HFFc6 (cell line): ENCODE data around the gene METRN. TPM values are rescaled to one million over a fixed set of nuclear protein-coding genes. Genes with fewer than 3 reads are reported as not detected.
"Not testable (repeated sequence)": the region's sequence is repeated elsewhere in the genome, so short reads cannot be mapped to it uniquely, and the experiment has no call there.

Experiments
- DNase-seq: peaks from one replicate; pipeline ENCODE4 v3.0.0-alpha.2; 2018
- H3K27ac Mint-ChIP-seq: 2 replicates; pipeline ENCODE4 v1.8.0; 2020; ENCODE audit warnings: mild to moderate bottlenecking, mixed read lengths
- H3K27me3 Mint-ChIP-seq: 2 replicates; pipeline ENCODE4 v1.8.0; 2021; ENCODE audit warnings: mild to moderate bottlenecking, moderate library complexity, mixed read lengths; ENCODE audit not compliant: insufficient read depth
- H3K36me3 Mint-ChIP-seq: 2 replicates; pipeline ENCODE4 v1.8.0; 2021; ENCODE audit warnings: low read depth, mixed read lengths
- H3K4me1 Mint-ChIP-seq: 2 replicates; pipeline ENCODE4 v1.8.0; 2020; ENCODE audit warnings: low read depth, mixed read lengths
- H3K4me3 Mint-ChIP-seq: 2 replicates; pipeline ENCODE4 v1.8.0; 2020; ENCODE audit warnings: mild to moderate bottlenecking, moderate library complexity, mixed read lengths
- H3K9me3 Mint-ChIP-seq: 2 replicates; pipeline ENCODE4 v1.8.0; 2020; ENCODE audit warnings: mild to moderate bottlenecking, mixed read lengths
- total RNA-seq, 6 experiments: library from RNA; stranded (reverse); fragmentation: NEBNext Ultra II Directional; extraction: Animal tissue kit (Norgen Biotek cat#: 25700); gene quantifications; 2 replicates in 1 of 6; 3 replicates in 5 of 6; pipeline ENCODE4 v1.2.3, GENCODE V29; 2021
- TF ChIP-seq, protein P1 (sequence below): fragments of 200-600 bp; sonication (generic); IDR thresholded peaks from 2 replicates; pipeline ENCODE4 v1.5.0; 2021; ENCODE audit warnings: antibody characterized with exemption, mild to moderate bottlenecking

Gene METRN
- total RNA-seq, 6 experiments from 2014 or later, result 61.5 to 103 (median 70.4) TPM

DNA sequence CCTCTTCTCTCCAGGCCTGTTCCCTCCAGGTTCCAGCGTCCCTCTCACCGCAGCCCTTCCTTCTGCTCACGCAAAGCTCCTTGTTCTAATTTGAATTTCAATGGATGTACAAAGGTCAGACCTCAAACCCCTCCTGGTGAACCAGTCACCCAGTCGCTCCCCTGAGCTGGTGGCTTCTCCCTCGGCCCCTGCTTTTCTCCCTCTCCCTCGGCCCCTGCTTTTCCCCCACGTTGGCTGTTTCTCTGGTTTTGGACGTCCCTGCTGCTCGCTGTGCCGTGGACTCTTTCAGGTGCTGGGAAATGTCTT lies 37.0 kb downstream of the METRN start:
- Mint-ChIP-seq H3K27me3 (peaks cover 12% of the 10 kb centered on the region), H3K36me3 (peaks cover 5% of the 10 kb centered on the region; the same call in 1 of the 2 replicates), H3K27ac (no peak overlapping the region), H3K4me3 (no peak overlapping the region), H3K9me3 (no peaks in the 10 kb centered on the region), H3K4me1 (peaks cover 6% of the 10 kb centered on the region; the same call in 1 of the 2 replicates)
- TF ChIP-seq, protein P1, sequence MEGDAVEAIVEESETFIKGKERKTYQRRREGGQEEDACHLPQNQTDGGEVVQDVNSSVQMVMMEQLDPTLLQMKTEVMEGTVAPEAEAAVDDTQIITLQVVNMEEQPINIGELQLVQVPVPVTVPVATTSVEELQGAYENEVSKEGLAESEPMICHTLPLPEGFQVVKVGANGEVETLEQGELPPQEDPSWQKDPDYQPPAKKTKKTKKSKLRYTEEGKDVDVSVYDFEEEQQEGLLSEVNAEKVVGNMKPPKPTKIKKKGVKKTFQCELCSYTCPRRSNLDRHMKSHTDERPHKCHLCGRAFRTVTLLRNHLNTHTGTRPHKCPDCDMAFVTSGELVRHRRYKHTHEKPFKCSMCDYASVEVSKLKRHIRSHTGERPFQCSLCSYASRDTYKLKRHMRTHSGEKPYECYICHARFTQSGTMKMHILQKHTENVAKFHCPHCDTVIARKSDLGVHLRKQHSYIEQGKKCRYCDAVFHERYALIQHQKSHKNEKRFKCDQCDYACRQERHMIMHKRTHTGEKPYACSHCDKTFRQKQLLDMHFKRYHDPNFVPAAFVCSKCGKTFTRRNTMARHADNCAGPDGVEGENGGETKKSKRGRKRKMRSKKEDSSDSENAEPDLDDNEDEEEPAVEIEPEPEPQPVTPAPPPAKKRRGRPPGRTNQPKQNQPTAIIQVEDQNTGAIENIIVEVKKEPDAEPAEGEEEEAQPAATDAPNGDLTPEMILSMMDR, result no peak
- no peak for DNase-seq

DNA sequence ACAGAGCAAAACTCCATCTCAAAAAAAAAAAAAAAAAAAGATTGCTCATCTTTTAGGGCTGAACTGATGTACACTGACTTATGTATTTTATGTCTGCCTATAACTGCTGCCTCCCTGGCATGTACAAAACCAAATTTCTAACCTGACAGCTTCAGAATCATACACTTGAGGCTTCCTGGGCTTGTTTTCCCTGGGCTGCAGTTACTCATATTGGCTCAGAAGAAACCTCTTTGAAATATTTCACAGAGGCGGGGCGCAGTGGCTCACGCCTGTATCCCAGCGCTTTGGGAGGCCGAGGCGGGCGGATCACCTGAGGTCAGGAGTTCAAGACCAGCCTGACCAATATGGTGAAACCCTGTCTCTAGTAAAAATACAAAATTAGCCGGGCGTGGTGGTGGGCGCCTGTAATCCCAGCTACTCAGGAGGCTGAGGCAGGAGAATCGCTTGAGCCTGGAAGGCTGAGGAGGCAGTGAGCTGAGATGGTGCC lies 39.2 kb downstream of the METRN start:
- not testable (repeated sequence) for H3K4me3 Mint-ChIP-seq, H3K36me3 Mint-ChIP-seq, DNase-seq, H3K4me1 Mint-ChIP-seq, H3K27ac Mint-ChIP-seq, H3K9me3 Mint-ChIP-seq
- peaks cover 12% of the 10 kb centered on the region for H3K27me3 Mint-ChIP-seq

DNA sequence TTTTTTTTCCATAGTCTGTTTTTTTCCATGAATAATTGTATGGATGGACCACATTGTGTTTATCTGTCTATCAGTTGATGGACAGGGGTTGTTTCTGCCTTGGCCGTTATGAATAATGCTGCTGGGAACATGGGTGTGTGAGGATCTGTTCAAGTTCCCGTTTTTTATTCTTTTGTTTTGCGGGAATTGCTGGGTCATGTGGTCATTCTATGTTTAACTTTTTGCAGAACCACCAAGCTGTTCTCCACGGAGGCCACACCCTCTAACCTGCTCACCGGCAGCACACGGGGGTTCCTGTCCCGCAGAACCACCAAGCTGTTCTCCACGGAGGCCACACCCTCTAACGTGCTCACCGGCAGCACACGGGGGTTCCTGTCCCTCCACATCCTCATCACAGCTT lies 39.7 kb downstream of the METRN start:
- Mint-ChIP-seq H3K36me3 (peaks cover 5% of the 10 kb centered on the region; the same call in 1 of the 2 replicates), H3K4me1 (no peaks in the 10 kb centered on the region; the same call in 1 of the 2 replicates), H3K9me3 (no peaks in the 10 kb centered on the region), H3K4me3 (no peak overlapping the region), H3K27me3 (peaks cover 14% of the 10 kb centered on the region), H3K27ac (no peak overlapping the region)
- TF ChIP-seq, protein P1, result no peak
- no peak for DNase-seq

DNA sequence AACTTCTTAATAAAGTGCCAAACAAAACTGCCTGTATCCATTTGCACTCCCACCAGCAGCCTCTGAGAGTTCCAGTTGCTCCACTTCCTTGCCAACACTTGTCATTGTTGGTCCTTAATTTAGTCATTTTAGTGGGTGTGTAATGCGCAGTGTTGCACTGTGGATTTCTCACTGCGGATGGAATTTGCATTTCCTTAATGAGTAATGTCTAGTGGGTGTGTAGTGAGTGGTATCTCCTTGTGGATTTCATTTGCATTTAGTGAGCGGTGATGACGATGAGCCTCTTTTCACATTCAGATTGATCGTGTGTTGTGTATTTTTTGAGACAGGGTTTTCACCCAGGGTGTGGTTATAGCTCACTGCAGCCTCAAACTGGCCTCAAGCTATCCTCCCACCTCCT lies 41.5 kb downstream of the METRN start:
- TF ChIP-seq, protein P1, result no peak
- H3K27ac Mint-ChIP-seq, result no peak overlapping the region
- H3K36me3 Mint-ChIP-seq, result peaks cover 5% of the 10 kb centered on the region; the same call in 1 of the 2 replicates
- no peak for DNase-seq
- H3K27me3 Mint-ChIP-seq, result peaks cover 17% of the 10 kb centered on the region
- H3K4me1 Mint-ChIP-seq, result no peaks in the 10 kb centered on the region; the same call in 1 of the 2 replicates
- no peak overlapping the region for H3K4me3 Mint-ChIP-seq
- no peaks in the 10 kb centered on the region for H3K9me3 Mint-ChIP-seq

DNA sequence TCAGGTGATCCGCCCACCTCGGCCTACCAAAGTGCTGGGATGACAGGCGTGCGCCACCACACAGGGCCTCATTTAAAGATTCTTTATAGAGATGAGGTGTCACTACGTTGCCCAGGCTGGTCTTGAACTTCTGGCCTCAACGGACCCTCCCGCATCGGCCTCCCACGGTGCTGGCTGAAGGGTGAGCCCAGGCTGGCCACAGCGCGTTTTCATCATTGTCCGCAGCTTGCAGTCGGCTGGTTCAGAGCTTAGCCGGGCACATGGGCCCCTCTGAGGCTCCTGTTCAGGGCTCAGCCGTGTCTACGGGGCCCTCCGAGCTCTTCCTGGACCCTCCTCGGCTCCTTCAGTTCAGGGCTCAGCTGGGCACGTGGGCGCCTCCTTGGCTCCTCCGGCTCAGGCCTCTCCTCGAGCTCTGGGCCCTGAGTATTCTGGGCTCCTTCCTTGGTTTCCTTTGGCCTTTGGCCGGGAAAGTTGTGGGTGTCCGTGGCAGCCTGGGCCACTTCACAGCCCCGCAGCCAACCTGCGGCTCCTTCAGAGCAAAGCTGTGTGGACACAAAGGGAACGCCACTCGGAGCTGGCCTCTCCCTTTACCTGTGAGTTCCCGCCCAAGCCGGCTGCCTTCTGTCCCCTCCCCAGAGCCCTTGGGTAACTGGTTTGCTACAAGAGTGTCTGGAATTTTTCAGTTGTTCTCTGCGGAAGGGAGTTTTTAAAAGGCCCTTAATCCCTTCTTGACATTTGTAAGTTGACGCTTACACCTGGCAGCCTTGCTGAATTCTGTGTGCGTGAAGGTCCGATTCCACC lies 44.4 kb downstream of the METRN start:
- H3K27me3 Mint-ChIP-seq, result peaks cover 14% of the 10 kb centered on the region
- no peak for DNase-seq
- peaks cover 5% of the 10 kb centered on the region; the same call in 1 of the 2 replicates for H3K36me3 Mint-ChIP-seq
- no peaks in the 10 kb centered on the region for H3K9me3 Mint-ChIP-seq
- H3K27ac Mint-ChIP-seq, result no peak overlapping the region
- no peak overlapping the region for H3K4me3 Mint-ChIP-seq
- no peaks in the 10 kb centered on the region; the same call in 1 of the 2 replicates for H3K4me1 Mint-ChIP-seq
- TF ChIP-seq, protein P1, result no peak

DNA sequence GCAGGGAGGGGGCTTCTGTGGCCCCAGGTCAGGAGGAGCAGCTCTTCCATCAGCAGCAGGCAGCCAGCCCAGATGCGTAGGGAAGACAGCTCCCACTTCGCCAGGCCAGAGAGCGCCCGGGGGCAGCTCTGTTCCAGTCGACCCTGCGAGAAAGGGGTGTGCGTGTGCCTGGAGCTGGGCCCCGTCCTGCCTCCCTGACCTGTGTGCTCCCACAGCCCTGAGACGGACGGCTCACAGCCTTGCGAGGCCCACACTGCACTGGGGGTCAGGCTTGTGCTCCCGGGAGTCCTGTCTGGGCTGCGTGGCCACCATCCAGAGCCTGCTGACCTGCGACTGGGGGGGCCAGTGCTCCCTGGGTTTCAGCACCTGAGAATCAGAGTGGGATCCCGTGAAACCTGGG lies 45.1 kb downstream of the METRN start:
- TF ChIP-seq, protein P1, result no peak
- Mint-ChIP-seq H3K27ac (no peak overlapping the region), H3K4me1 (no peaks in the 10 kb centered on the region; the same call in 1 of the 2 replicates), H3K4me3 (no peak overlapping the region), H3K27me3 (peaks cover 14% of the 10 kb centered on the region), H3K9me3 (no peaks in the 10 kb centered on the region), H3K36me3 (peaks cover 5% of the 10 kb centered on the region; the same call in 1 of the 2 replicates)
- no peak for DNase-seq
